GM18858 (cell line): ENCODE results near the gene EPHX1.
"Not testable (repeated sequence)": the region's sequence is repeated elsewhere in the genome, so short reads cannot be mapped to it uniquely, and the experiment has no call there.

Experiments used
- ATAC-seq: cut with Tn5 transposase; IDR thresholded peaks from one replicate; pipeline ENCODE4 v1.9.1; 2021; ENCODE audit not compliant: unreplicated experiment

Gene EPHX1

DNA sequence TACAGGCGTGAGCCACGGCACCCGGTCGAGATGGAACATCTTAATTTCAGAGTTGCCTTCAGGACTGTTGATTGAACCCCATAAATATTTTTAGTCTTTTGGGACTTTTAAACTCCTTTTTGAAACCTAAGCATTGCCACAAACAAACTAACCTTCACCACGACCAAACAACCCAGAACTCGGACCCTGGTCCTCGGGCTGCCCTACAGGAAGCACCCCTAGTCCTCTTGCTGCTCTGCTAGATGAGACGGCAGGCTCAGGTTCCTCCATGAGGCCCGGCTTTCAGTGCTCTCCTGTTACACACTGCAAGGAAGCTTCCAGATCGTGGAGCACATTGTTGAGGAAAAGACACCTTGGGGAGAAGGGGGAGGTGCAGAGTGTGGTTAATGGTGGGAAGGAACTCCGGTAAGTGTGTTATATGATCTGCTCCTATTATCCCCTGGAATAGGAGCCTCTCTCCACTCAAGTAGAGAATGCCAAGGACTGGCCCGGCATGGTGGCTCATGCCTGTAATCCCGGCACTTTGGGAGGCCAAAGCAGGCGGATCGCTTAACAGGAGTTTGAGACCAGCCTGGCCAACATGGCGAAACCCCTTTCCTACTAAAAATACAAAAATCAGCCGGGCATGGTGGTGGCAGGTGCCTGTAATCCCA lies 5.7 kb downstream of the EPHX1 start:
- no peak for ATAC-seq

DNA sequence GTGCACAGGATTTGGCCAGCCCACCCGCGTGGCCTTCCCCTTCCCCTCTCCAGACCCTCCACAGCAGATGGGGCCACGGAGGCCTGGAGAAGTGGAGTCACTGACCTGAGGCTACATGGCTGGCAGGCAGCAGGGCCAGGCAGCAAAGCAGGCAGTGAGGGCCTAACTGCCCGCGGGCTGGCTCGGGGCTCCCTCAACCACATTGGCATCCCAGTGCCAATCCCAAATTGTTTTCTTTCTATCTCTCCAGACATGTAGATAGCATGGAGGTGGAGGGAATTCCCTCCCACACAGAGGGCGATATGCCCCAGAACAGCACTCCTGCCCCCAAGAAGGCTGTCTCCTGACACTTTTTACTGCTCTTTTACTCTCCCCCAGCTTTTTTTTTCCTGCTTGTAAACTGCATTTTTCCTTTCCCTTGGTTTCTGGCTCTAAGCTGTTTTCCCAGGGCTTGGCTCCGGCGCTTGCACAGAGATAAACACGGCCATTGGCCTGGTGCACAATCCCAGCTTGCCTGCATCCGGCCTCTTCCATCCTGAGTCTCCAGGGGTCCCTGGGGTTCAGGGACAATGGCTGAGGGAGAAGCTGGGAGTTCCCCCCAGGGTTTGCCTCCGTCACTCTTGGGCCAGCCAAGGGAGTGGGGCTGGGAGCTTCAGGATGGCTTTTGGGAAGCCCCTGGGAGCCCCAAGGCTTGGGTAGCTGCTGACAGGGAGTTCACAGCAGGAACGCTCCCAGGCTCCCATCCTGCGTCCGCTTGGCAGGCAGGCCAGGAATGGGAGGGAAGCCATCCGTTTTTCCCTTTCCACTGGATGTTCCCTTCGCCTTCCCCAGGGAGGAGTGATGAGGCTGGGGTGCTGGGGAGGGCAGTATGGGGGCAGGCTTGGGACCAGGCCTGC lies 7.0 kb downstream of the EPHX1 start:
- no peak for ATAC-seq

DNA sequence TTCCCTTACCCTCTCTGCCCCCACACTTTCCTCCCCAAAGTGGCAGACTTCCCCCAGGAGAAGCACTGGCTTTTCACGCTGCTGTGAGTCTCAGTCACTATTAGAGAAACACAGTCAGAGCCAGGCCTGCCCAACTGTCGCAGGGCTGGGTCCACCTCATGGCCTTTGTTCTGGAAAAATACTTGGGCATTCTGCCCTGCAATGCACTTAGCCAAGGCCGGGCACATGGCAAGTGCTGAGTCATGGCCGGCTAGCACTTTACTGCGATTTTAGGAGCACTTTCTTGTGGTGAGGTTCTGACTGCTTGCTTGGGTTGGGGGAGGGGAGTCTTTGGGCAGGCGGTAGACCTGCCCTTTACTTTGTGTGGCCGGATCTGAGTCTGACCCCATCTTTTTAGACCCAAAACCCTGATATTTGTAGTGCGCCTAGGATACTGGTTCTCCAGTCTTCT lies 7.7 kb downstream of the EPHX1 start:
- ATAC-seq = no peak

DNA sequence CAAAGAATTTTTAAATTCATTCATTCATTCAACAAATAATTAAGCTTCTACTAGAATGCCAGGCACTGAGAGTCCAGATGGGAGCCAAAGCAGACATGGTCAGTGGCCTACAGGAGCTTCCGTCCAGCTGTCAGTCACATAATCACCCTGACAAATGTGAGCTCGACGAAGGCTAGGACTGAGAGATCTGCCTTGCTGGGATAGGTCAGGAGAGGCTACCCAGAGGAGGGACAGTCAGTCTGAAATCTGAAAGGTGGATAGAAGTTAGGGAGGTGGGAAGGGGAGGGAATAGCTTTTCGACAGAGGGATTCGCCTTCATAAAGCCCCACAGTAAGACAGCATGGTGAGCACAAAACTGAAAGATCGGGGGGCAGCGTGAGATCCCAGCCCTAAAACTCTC lies 8.3 kb downstream of the EPHX1 start:
- ATAC-seq = no peak

DNA sequence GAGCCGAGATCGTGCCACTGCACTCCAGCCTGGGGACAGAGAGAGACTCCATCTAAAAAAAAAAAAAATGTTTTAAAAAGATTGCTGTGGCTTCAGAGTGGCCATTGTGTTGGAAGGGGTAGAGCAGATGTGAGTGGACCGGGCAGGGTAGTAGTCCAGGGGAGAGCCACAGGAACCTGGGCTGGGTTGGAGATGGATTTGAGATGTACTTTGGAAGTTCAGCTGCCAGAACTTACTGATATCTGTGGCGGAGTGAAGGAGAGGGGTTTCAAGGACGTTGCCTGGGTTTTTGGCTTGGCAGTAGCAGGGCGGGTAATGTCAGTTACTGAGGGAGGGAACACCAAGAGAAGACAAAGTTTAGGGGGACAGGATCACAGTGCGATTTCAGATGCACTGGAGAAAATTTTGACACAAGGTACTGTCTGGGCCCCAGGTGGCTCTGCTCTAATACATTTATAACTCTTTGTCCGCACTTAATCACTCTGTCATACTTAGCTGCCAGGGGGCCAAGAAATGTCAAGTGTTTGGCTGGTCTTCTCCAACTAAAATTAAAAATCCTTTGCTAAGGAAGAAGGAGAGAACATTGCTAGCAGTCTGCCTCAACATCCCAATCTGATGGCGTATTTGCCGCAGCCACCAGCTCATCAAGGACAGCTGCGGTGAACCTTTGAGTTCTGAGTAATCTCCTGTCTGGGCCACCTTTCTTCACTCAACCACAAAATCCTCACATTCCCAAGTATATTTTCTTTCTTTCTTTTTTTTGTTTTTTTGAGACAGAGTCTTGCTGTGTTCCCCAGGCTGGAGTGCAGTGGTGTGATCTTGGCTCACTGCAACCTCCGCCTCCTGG lies 9.6 kb downstream of the EPHX1 start:
- no peak for ATAC-seq

DNA sequence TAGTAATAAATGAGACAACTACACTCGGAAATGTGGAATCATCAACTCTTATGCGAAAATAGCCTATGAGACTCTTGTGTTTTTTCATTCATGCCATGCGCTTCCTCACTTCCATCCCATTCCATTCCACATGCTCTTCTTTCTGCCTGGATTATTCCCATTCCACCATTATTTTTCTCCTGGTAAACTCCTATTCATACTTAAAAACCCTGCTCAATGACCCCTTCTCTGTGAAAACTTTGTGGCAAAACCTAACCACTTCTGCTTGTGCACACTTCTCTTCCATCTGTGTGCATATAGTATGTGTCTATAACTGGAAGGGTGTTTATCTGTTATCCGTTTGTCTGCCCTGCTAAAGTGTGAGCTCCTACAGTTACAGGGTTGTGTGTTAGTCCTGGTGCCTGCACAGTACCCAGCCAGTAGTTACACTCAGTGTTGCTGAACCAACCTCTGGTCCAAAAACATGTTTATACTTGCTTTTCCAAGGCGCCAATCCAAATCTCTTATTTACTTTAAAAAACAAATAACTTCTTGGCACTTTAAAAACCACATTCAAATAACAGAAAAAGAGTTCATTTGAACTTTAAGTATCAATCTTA lies 10.7 kb downstream of the EPHX1 start:
- no peak for ATAC-seq

DNA sequence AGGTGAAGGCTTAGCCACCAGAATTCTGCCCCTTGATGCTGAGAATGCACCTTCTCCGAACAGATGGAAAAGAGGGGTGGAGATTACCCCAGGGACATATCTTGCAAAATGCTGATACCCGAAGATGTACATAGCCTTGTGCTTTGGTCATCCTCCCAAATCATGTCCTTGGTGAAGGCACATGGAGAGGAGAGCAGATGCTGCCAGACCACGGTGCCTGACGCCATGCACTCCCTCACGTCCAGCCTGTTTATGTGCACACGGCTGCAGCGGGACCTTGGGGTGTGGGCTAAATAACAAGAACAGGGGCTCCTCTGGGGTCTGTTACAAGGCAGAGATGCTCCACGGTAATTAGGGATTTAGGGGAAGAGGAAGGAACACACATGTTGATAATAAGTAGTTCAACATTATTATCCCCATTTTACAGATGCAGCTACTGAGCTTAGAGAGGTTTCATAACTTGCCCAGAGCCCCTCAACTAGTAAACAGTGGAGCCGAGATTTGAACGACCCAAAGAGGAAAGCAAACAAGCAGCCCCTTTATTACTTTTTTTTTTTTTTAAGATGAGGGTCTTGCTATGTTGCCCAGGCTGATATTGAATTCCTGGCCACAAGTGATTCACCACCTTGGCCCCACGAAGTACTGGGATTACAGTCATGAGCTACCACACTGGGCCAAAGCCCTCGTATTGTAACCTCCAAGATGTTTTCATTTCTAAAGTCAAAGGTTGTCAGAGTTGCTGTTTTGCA lies 12.9 kb downstream of the EPHX1 start:
- ATAC-seq = no peak

DNA sequence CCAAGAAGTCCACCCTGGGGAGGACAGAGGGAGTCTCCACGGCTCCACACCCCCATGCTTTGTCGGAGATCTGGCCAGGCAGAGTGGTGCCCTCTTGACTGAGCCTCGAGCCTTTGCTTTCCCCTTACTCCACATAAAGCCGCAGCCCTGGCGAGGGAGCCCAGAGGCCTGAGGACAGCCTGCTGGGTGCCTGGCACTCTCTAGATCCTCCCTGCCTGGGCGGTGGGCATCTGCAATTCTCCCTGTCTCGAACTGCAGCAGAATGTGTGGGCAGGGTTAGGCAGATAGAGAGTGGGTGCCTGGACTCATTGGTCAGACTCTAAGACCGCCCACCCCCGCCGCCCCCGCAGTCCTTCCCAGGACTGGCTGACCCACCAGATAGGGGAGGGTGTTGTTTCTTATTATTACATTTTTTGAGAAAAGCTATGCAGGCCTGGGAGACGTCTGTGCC lies 13.9 kb downstream of the EPHX1 start:
- no peak for ATAC-seq

DNA sequence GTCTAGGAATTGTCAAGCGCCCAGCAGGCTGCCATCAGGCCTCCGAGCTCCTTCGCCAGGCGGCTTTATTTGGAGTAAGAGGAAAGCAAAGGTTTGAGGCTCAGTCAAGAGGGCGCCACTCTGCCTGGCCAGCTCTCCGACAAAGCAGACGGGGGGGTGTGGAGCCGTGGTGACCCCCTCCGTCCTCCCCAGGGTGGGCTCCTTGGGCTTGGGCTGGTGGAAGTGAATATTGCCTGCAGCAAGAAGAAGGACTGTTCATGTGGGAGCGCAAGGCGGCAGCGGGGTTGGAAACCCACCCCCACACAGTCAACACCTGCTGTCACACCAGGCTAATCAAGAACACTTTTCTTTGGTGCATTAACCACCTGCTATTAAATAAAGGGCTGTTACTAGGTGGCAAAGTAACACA lies 14.6 kb downstream of the EPHX1 start:
- ATAC-seq = no peak

DNA sequence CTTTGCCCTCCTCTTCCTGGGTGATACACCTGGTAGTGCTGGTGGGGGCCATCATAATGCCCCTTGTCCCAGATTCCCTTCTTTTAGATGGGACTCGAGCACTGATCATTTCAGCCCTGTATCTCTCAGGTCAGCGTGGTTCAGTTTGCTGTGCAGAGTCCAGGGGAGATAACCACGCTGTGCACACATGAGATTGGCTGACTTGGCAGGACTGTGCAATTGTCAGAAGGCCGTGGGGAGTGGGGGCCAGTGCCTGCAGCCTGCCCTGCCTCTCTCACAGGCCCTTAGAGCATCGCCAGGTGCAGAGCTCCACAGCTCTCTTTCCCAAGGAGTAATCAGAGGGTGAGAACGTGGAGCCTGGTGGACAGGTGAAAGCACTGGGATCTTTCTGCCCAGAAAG lies 15.2 kb downstream of the EPHX1 start:
- ATAC-seq = no peak

DNA sequence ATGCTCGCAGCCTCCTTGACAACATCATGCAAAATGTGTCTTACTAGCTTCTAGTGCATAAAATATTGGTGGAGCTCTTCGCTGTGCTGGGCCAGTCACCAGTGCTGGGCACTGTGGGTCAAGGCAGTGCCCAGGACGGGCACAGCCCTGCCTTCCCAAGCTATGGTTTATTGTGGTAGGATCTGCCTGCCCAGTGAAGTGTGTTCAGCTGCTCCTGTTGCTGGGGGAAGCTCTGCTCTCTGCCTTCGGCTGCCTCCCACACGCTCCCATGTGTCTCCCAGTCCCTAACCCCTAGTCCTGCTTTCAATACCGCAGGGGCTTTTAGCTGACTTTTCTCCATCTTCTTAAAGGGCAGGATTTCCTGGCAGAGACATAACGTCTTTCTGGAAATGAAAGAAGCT lies 15.7 kb downstream of the EPHX1 start:
- no peak for ATAC-seq

DNA sequence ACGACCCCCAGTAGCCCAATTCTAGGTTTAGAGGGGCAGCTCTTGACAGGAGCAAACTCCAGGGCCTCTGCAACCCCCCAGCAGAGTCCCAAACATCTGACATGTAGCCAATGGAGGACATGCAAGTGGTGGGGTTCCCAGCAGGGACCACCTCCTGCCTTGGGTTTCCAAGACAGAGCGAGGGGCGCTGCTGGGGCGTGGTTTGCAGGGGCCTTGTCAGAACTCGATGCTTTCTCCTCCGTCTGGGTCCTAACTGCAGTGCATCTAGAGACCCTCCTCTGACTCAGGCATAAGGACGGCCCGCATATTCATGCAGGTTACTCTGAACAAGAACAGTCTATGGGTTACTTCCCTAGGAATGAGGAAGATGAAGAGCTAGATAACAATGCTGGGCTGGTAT lies 17.2 kb downstream of the EPHX1 start:
- no peak for ATAC-seq

DNA sequence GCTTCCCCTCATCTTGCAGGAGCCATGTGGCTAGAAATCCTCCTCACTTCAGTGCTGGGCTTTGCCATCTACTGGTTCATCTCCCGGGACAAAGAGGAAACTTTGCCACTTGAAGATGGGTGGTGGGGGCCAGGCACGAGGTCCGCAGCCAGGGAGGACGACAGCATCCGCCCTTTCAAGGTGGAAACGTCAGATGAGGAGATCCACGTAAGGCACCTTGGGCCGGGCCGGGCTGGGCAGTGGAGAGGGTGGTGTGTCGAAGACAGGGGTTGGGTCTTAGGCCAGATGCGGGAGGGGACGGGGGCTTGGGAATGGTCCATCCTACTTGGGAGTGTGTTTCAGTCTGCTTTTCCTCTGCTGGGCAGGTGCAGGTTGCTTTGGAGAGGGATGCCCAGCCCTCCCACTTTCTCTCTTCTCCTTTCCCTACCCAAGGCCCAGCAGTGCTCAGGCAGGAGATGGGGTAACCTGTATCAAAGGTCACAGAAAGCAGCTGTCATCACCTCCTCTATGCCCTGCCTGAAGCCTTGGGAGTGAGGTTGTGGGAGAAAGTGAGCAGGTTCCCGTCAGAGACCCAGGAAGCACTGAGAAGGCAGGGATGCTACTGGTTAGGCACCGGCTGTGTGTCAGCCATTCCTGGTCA lies 18.9 kb downstream of the EPHX1 start:
- ATAC-seq = no peak

DNA sequence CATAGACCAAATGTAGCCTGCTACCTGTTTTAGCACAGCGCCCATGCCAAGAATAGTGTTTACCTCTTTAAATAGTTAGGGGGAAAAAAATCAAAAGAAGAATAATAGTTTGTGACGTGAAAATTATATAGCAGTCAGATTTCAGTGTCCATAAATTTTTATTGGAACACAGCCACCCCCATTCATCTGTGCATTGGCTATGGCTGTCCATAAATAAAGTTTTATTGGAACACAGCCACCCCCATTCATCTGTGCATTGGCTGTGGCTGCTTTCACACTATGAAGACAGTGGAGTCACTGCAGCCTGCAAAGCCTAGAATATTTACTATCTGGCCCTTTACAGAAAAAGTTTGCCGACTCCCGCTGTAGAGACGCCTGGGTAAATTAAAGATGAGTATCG lies 20.9 kb downstream of the EPHX1 start:
- no peak for ATAC-seq

DNA sequence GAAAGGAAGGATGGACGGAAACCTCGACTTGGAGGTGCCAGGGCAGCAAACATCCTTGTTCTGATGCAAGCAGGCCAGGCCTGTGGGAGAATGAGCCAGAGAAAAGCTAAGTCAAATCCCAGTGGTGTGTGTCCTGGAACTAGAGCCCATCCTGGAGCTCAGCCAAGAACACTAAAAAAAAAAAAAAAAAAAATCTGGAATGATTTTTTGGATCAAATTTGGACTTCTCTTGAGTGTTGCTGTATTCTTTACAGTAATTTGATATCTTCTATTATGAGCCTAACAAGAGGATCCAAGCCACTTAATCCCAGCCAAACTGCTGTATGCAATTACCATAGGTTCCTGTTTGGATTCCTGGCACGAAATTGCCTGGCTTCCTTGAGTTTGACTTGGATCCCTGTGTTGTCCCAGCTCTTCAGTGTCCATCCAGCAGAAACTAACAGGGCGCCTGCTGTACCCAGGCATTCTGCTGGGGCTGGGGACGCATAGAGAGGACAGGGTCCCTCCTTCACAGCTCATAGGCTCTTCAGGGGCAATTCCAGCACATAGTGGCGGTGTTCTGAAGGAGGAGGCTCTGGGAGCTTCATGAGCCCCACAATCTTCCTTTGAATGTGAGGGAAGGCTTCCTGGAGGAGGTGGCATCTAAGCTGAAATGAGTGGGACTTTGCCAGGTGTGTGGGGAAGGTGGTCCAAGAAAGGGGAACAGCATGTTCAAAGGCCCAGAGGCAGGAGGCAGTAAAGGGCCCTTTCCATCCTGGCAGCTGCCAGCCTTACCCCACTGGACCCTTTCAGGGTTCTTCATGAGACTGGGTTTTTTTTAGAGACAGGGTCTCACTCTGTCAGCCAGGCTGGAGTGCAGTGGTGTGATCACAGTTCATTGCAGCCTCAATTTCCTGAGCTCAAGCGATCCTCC lies 24.7 kb downstream of the EPHX1 start:
- ATAC-seq = no peak

DNA sequence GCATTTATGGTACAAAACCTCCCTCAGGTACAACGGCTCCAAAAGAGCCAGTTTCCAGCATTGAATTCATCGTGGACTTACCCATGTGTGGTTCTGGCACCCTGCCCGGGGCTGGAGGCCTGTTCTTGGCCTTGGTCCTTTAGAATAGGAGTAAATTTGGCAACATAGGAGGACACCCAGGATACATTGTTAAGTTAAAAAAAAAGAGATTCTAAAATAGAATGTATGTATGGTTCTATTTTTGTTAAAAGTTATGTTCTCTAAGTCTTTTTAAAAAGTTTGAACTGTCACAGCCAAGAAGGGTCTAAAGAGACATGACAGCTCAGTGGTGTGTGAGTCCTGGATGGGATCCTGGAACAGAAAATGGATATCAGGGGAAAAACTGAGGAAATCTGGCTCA lies 25.9 kb downstream of the EPHX1 start:
- ATAC-seq = no peak

DNA sequence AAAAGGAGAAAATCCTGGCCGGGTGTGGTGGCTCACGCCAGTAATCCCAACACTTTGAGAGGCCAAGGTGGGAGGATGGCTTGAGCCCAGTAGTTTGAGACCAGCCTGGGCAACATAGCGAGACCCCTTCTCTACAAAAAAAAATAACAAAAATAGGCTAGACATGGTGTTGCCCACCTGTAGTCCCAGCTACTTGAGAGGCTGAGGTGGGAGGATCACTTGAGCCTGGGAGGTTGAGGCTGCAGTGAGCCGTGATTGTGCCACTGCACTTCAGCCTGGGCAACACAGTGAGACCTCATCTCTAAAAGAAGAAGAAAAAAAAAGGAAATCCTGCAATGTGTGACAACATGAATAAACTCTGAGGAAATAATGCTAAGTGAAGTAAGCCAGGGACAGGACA lies 26.4 kb downstream of the EPHX1 start:
- not testable (repeated sequence) for ATAC-seq

DNA sequence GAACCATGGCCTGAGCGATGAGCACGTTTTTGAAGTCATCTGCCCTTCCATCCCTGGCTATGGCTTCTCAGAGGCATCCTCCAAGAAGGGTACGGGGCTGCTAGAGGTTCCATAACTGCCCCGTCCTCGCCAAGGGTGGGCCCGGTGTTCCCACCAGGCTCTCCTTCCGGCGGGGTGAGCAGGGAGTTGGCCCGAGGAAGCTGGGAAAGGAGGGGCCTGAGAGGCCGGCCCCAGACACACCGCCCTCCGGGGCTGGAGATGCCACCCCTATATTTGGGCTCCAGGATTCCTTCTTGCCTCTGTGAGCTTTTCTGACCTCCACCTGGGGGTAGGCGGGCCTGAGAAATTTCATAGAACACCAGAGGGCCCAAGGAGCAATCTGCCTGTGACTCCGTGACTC lies 28.9 kb downstream of the EPHX1 start:
- no peak for ATAC-seq

DNA sequence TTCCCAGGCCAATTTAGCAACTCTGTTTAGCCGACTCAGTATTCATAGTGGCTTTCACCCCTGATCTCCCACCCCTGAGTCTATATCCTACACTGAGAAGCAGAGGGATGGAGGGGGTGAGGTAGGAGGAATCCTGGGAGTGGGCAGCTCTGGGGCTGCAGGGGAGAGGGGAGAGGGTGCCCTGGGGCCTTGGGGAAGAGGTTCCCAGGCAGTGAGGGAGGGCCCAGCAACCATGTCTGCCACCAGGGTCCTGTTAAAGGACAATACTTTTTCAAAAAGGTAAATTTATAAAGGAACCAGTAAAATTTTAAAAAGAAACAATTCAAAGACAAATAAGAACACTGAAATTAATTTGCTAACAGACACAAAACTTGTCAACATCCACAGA lies 30.3 kb downstream of the EPHX1 start:
- no peak for ATAC-seq
